Panc1 (cell line): Measurements from ENCODE around the gene LLGL1. TPM values are rescaled to one million over a fixed set of nuclear protein-coding genes. Genes with fewer than 3 reads are reported as not detected.

ENCODE experiments used
- ATAC-seq: fragments of 200-7000 bp; cut with Tn5 transposase; 2 replicates; pipeline ENCODE4 v1.9.1; 2020; ENCODE audit warnings: mild to moderate bottlenecking, moderate library complexity
- BruUV-seq: library from RNA; stranded (reverse); fragments of 400-500 nt; replicated peaks from 2 replicates; lab custom pipeline; 2021; lab: Mats Ljungman, UMichigan
- CTCF ChIA-PET: fragments of 300-600 bp; sonication (Branson Sonifier 250); formaldehyde crosslinking; loops from one replicate; lab custom pipeline; 2022; ENCODE audit warnings: antibody characterized with exemption; lab: Charles Lee
- POLR2A ChIA-PET: fragments of 300-600 bp; sonication (Branson Sonifier 250); formaldehyde crosslinking; loops from one replicate; lab custom pipeline; 2022; ENCODE audit warnings: antibody characterized with exemption; lab: Charles Lee
- DNase-seq: peaks from one replicate; pipeline ENCODE4 v3.0.0-alpha.2; 2010; ENCODE audit warnings: low read depth, low spot score
- H3K27ac ChIP-seq: 2 replicates; pipeline ENCODE4 v1.5.1; 2011; ENCODE audit warnings: mild to moderate bottlenecking, low read length, inconsistent platforms
- H3K27me3 ChIP-seq: fragments of 200-500 bp; sonication (Bioruptor generic); 2 replicates; pipeline ENCODE4 v1.6.0; 2014; ENCODE audit warnings: low read length, inconsistent platforms; ENCODE audit not compliant: control insufficient read depth, insufficient read depth
- H3K36me3 ChIP-seq: fragments of 200-500 bp; sonication (Bioruptor generic); 2 replicates; pipeline ENCODE4 v1.5.1; 2014; ENCODE audit warnings: inconsistent platforms, mild to moderate bottlenecking, low read length, moderate library complexity; ENCODE audit not compliant: control insufficient read depth, insufficient read depth
- H3K4me1 ChIP-seq: 2 replicates; pipeline ENCODE4 v1.5.1; 2011; ENCODE audit warnings: inconsistent platforms, mild to moderate bottlenecking, low read length, moderate library complexity; ENCODE audit not compliant: control insufficient read depth, insufficient read depth
- H3K4me3 ChIP-seq, 2 experiments: 2 replicates each; pipeline ENCODE4 v1.5.1; 2011 to 2012; ENCODE audit warnings: low read depth in 2 of 2, low read length in 2 of 2, mild to moderate bottlenecking in 2 of 2, inconsistent platforms in 1 of 2, moderate library complexity in 1 of 2
- H3K9me3 ChIP-seq: fragments of 200-500 bp; sonication (Bioruptor generic); 2 replicates; pipeline ENCODE4 v1.5.1; 2014; ENCODE audit warnings: low read depth, mild to moderate bottlenecking, inconsistent platforms, low read length, moderate library complexity; ENCODE audit not compliant: control insufficient read depth, insufficient read depth
- CTCF ChIP-seq: fragments of 450-650 bp; IDR thresholded peaks from 2 replicates; pipeline ENCODE4 v1.5.1; 2017; ENCODE audit warnings: mild to moderate bottlenecking
- POLR2AphosphoS5 ChIP-seq: IDR thresholded peaks from 2 replicates; pipeline ENCODE4 v1.6.1; 2012; ENCODE audit warnings: mild to moderate bottlenecking, low read depth, low read length, moderate library complexity
- SIN3A ChIP-seq: IDR thresholded peaks from 2 replicates; pipeline ENCODE4 v1.6.1; 2012; ENCODE audit warnings: low read depth, mild to moderate bottlenecking, low read length, moderate library complexity, borderline replicate concordance; ENCODE audit not compliant: insufficient read depth
- TCF7L2 ChIP-seq: IDR thresholded peaks from 2 replicates; pipeline ENCODE4 v1.6.1; 2011; ENCODE audit warnings: mild to moderate bottlenecking, low read depth, low read length, inconsistent platforms
- in situ Hi-C: cut with HindIII; loops from 2 replicates; pipeline ENCODE4 v1.10.0; 2016; ENCODE audit warnings: low sequenced_read_pairs, low pct_unique_long_range_greater_than_20kb
- intact Hi-C: fragments of 100-400 bp; cut with micrococcal nuclease; formaldehyde crosslinking; loops from one replicate; pipeline ENCODE4 v1.10.0; 2022; ENCODE audit not compliant: unreplicated experiment
- total RNA-seq: library from RNA; stranded (reverse); gene quantifications from one replicate; pipeline ENCODE4 v1.2.1, GENCODE V29; 2021; ENCODE audit not compliant: unreplicated experiment
- TF ChIP-seq, protein P1 (sequence below), 2 experiments: IDR thresholded peaks; 2 replicates each; pipeline ENCODE4 v1.6.1; 2011 to 2012; ENCODE audit warnings: low read depth in 2 of 2, control low read depth in 1 of 2, low read length in 1 of 2, mild to moderate bottlenecking in 1 of 2, moderate library complexity in 1 of 2; ENCODE audit not compliant: insufficient read depth in 1 of 2

LLGL1 gene
- total RNA-seq, 1 experiment from 2014 or later: 18.4 TPM

GRCh38 chr17:18240449-18240848, 15.0 kb downstream of the LLGL1 start:
- Histone ChIP-seq H3K27me3 (no peaks in the 10 kb centered on the region), H3K36me3 (no peaks in the 10 kb centered on the region; the same call in 1 of the 2 replicates), H3K9me3 (no peaks in the 10 kb centered on the region), H3K4me3 (no peak overlapping the region), H3K4me1 (no peaks in the 10 kb centered on the region), H3K27ac (no peak overlapping the region)
- TF ChIP-seq SIN3A: no peak
- TF ChIP-seq POLR2AphosphoS5: no peak
- TF ChIP-seq, protein P1, sequence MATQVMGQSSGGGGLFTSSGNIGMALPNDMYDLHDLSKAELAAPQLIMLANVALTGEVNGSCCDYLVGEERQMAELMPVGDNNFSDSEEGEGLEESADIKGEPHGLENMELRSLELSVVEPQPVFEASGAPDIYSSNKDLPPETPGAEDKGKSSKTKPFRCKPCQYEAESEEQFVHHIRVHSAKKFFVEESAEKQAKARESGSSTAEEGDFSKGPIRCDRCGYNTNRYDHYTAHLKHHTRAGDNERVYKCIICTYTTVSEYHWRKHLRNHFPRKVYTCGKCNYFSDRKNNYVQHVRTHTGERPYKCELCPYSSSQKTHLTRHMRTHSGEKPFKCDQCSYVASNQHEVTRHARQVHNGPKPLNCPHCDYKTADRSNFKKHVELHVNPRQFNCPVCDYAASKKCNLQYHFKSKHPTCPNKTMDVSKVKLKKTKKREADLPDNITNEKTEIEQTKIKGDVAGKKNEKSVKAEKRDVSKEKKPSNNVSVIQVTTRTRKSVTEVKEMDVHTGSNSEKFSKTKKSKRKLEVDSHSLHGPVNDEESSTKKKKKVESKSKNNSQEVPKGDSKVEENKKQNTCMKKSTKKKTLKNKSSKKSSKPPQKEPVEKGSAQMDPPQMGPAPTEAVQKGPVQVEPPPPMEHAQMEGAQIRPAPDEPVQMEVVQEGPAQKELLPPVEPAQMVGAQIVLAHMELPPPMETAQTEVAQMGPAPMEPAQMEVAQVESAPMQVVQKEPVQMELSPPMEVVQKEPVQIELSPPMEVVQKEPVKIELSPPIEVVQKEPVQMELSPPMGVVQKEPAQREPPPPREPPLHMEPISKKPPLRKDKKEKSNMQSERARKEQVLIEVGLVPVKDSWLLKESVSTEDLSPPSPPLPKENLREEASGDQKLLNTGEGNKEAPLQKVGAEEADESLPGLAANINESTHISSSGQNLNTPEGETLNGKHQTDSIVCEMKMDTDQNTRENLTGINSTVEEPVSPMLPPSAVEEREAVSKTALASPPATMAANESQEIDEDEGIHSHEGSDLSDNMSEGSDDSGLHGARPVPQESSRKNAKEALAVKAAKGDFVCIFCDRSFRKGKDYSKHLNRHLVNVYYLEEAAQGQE (IDR thresholded peaks at IDR 0.05; ENCODE audit: insufficient read depth in 1 of 2, low read depth in 2 of 2, low read length in 1 of 2): no peak
- no peak for TF ChIP-seq CTCF
- TF ChIP-seq TCF7L2: no peak
- DNase-seq (no peak), ATAC-seq (no peak)
- ChIA-PET CTCF (no interaction called here), POLR2A (no interaction called here)
- BruUV-seq: no TSS peak
- in situ Hi-C loops: no loop called here
- intact Hi-C loops: no loop called here

DNA sequence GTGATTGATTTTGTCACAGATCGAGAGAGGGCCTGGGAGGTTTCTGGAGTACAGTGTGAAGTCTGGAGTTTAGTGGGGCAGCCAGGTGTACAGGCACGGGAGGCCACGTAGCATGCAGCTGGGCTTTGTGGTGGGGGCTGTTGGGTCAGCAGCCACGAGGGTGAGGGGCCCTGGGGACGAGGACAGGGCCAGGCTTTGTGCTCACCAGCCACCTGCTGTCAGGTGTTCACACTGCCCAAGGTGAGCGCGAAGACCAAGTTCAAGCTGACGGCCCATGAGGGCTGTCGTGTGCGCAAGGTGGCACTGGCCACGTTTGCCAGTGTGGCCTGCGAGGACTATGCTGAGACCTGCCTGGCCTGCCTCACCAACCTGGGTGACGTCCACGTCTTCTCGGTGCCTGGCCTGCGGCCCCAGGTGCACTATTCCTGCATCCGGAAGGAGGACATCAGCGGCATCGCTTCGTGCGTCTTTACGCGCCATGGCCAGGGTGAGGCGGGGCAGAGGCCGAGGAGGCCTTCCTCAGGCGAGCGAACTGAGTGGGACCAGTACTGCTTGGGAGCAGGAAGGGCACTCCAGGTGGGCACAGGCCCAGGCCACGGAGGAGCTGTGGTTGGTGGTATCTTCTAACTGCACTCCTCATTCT, 15.9 kb downstream of the LLGL1 start:
- POLR2A ChIA-PET: no interaction called here
- intact Hi-C loops: no loop called here
- Histone ChIP-seq H3K4me1 (no peaks in the 10 kb centered on the region), H3K27ac (no peak overlapping the region), H3K27me3 (no peaks in the 10 kb centered on the region), H3K9me3 (no peaks in the 10 kb centered on the region), H3K4me3 (no peak overlapping the region), H3K36me3 (no peaks in the 10 kb centered on the region; the same call in 1 of the 2 replicates)
- in situ Hi-C loops: no loop called here
- ATAC-seq (no peak), DNase-seq (no peak)
- no TSS peak for BruUV-seq
- no peak for TF ChIP-seq SIN3A
- no peak for TF ChIP-seq POLR2AphosphoS5
- TF ChIP-seq, protein P1 (IDR thresholded peaks at IDR 0.05; ENCODE audit: insufficient read depth in 1 of 2, low read depth in 2 of 2, low read length in 1 of 2): no peak
- TF ChIP-seq TCF7L2: no peak
- TF ChIP-seq CTCF: no peak; the same call in 1 of the 2 replicates
- CTCF ChIA-PET: no interaction called here
